Liver (tissue), 9 donors: ENCODE data around the gene MAVS. TPM values are rescaled to one million over a fixed set of nuclear protein-coding genes. Genes with fewer than 3 reads are reported as not detected.
A peak's percentile ranks its signal among the peaks of the same experiment; 100 is the strongest.

Experiments
- DNase-seq: peaks from one replicate; pipeline ENCODE4 v3.0.0-alpha.2; 2017; ENCODE audit warnings: low spot score
- H3K27ac ChIP-seq, 2 donors: one replicate each; pipeline ENCODE4 v1.7.0; 2013; ENCODE audit warnings: inconsistent platforms in 2 of 2, low read length in 2 of 2, control low read depth in 1 of 2, low read depth in 1 of 2, mild to moderate bottlenecking in 1 of 2
- H3K27me3 ChIP-seq, 4 donors: one replicate each; pipeline versions ENCODE4 v1.6.1 to v1.7.0; 2013; ENCODE audit warnings: low read length in 3 of 4, inconsistent platforms in 1 of 4, mild to moderate bottlenecking in 1 of 4, moderate library complexity in 1 of 4; ENCODE audit not compliant: control insufficient read depth in 4 of 4, insufficient read depth in 4 of 4
- H3K36me3 ChIP-seq, 4 donors: one replicate each; pipeline versions ENCODE4 v1.6.1 to v1.7.0; 2013; ENCODE audit warnings: low read length in 3 of 4, mild to moderate bottlenecking in 3 of 4, low read depth in 1 of 4, moderate library complexity in 1 of 4; ENCODE audit not compliant: control insufficient read depth in 4 of 4, insufficient read depth in 3 of 4
- H3K4me1 ChIP-seq, 4 donors: one replicate each; pipeline versions ENCODE4 v1.6.1 to v1.7.0; 2013; ENCODE audit warnings: low read length in 3 of 4, mild to moderate bottlenecking in 3 of 4, moderate library complexity in 1 of 4; ENCODE audit not compliant: control insufficient read depth in 4 of 4, insufficient read depth in 4 of 4
- H3K4me3 ChIP-seq, 3 donors: one replicate each; pipeline versions ENCODE4 v1.6.1 to v1.7.0; 2013; ENCODE audit warnings: low read length in 3 of 3, control low read depth in 1 of 3, low read depth in 1 of 3, mild to moderate bottlenecking in 1 of 3
- H3K9ac ChIP-seq, 2 donors: one replicate each; pipeline ENCODE4 v1.7.0; 2013; ENCODE audit warnings: low read length in 2 of 2, mild to moderate bottlenecking in 2 of 2, moderate library complexity in 2 of 2, control low read depth in 1 of 2, low read depth in 1 of 2
- H3K9me3 ChIP-seq, 4 donors: one replicate each; pipeline versions ENCODE4 v1.6.1 to v1.7.0; 2013; ENCODE audit warnings: low read length in 3 of 4; ENCODE audit not compliant: control insufficient read depth in 4 of 4
- ATF3 ChIP-seq: IDR thresholded peaks from 2 replicates; pipeline ENCODE4 v1.6.1; 2016; ENCODE audit warnings: antibody characterized with exemption
- CTCF ChIP-seq: fragments of 150-350 bp; IDR thresholded peaks from 2 replicates; pipeline ENCODE4 v1.5.1; 2017; ENCODE audit warnings: improper control_type of control experiment, low read depth, low read length; ENCODE audit not compliant: missing input control
- EGR1 ChIP-seq, 2 donors: IDR thresholded peaks; 2 replicates each; pipeline ENCODE4 v1.6.1; 2016 to 2018; ENCODE audit warnings: antibody characterized with exemption in 2 of 2, low read depth in 2 of 2
- FOXA1 ChIP-seq: IDR thresholded peaks from 2 replicates; pipeline ENCODE4 v1.6.1; 2016; ENCODE audit warnings: antibody characterized with exemption
- FOXA2 ChIP-seq: IDR thresholded peaks from 2 replicates; pipeline ENCODE4 v1.6.1; 2016; ENCODE audit warnings: antibody characterized with exemption
- GABPA ChIP-seq, 2 donors: IDR thresholded peaks in 1 of 2; conservative IDR thresholded peaks in 1 of 2; 2 replicates each; pipeline ENCODE4 v1.6.1; 2016; ENCODE audit warnings: antibody characterized with exemption in 2 of 2, mild to moderate bottlenecking in 1 of 2, moderate library complexity in 1 of 2
- HNF4A ChIP-seq, 2 donors: conservative IDR thresholded peaks; 2 replicates each; pipeline ENCODE4 v1.6.1; 2016; ENCODE audit warnings: antibody characterized with exemption in 2 of 2, mild to moderate bottlenecking in 2 of 2
- HNF4G ChIP-seq: IDR thresholded peaks from 2 replicates; pipeline ENCODE4 v1.6.1; 2016; ENCODE audit warnings: antibody characterized with exemption
- JUND ChIP-seq, 2 donors: IDR thresholded peaks; 2 replicates each; pipeline ENCODE4 v1.6.1; 2016; ENCODE audit warnings: antibody characterized with exemption in 2 of 2
- MAX ChIP-seq: IDR thresholded peaks from 2 replicates; pipeline ENCODE4 v1.6.1; 2016; ENCODE audit warnings: antibody characterized with exemption
- NR2F2 ChIP-seq: IDR thresholded peaks from 2 replicates; pipeline ENCODE4 v1.6.1; 2016; ENCODE audit warnings: antibody characterized with exemption
- RAD21 ChIP-seq, 2 donors: IDR thresholded peaks; 2 replicates each; pipeline ENCODE4 v1.6.1; 2016; ENCODE audit warnings: antibody characterized with exemption in 2 of 2, mild to moderate bottlenecking in 2 of 2
- REST ChIP-seq: IDR thresholded peaks from 2 replicates; pipeline ENCODE4 v1.6.1; 2016; ENCODE audit warnings: antibody characterized with exemption, mild to moderate bottlenecking
- RXRA ChIP-seq, 2 donors: IDR thresholded peaks; 2 replicates each; pipeline ENCODE4 v1.6.1; 2017 to 2018; ENCODE audit warnings: antibody characterized with exemption in 2 of 2, mild to moderate bottlenecking in 1 of 2
- SP1 ChIP-seq: IDR thresholded peaks from 2 replicates; pipeline ENCODE4 v1.6.1; 2018; ENCODE audit warnings: antibody characterized with exemption, mild to moderate bottlenecking
- TAF1 ChIP-seq: conservative IDR thresholded peaks from 2 replicates; pipeline ENCODE4 v1.6.1; 2016; ENCODE audit warnings: antibody characterized with exemption, mild to moderate bottlenecking
- YY1 ChIP-seq: IDR thresholded peaks from 2 replicates; pipeline ENCODE4 v1.6.1; 2016; ENCODE audit warnings: antibody characterized with exemption, mild to moderate bottlenecking
- ZBTB33 ChIP-seq: IDR thresholded peaks from 2 replicates; pipeline ENCODE4 v1.6.1; 2016; ENCODE audit warnings: antibody characterized with exemption
- WGBS: extraction: QIAGEN DNeasy Blood & Tissue Kit; methylation state at CpG from one replicate; pipeline ENCODE4 v1.1.7; 2013; 5-methylcytosine and 5-hydroxymethylcytosine counted together
- polyA plus RNA-seq, 2 donors: library from polyadenylated mRNA; stranded (reverse) in 1 of 2; unstranded in 1 of 2; fragments of 200-250 nt in 1 of 2; fragments of >200 nt in 1 of 2; fragmentation: Nextera tagmentation in 1 of 2; extraction: Ambion mirVana in 1 of 2; gene quantifications; one replicate each; pipeline versions ENCODE4 v1.2.1 to v1.2.3, GENCODE V29; 2013 to 2015
- total RNA-seq, 2 donors: library from RNA; depleted of rRNA; stranded (reverse); fragments of >200 nt; gene quantifications; one replicate each; pipeline ENCODE4 v1.2.3, GENCODE V29; 2014
- donor health status: healthy.
- donor health status: healthy.
- donor health status: healthy.
- donor health status: healthy.
- donor health status: healthy.

MAVS gene
- total and polyA plus RNA-seq, 4 donors = 4.7 to 20.9 (median 11.9) TPM

GRCh38 chr20:3888622-3889488 is 42.2 kb downstream of the MAVS start, which contains the start of gene PANK2 (continued):
- TF ChIP-seq CTCF (peak; percentile 35), RAD21 (IDR thresholded peaks at IDR 0.05) (peak; percentile 52 to 59), FOXA1 (no peak), GABPA (IDR thresholded peaks at IDR 0.05 in 1 of 2, conservative IDR thresholded peaks at IDR 0.05 in 1 of 2) (peak; percentile 62 to 90), RXRA (IDR thresholded peaks at IDR 0.05) (peak; percentile 44 to 79), HNF4A (conservative IDR thresholded peaks at IDR 0.05) (peak; percentile 59 to 70), EGR1 (IDR thresholded peaks at IDR 0.05; ENCODE audit: low read depth in 2 of 2) (peak; percentile 61 to 63), NR2F2 (peak; percentile 72), JUND (IDR thresholded peaks at IDR 0.05) (no peak)

- Histone ChIP-seq H3K27ac (peak overlapping the region; percentile 84 to 94), H3K9ac (peak overlapping the region; percentile 59 to 88), H3K4me3 (peak overlapping the region; percentile 83 to 97 (median 93)), H3K4me1 (peaks cover 5 to 53% (median 40%) of the 10 kb centered on the region in 4 donors), H3K9me3 (no peaks in the 10 kb centered on the region), H3K27me3 (no peaks in the 10 kb centered on the region), H3K36me3 (no peaks in the 10 kb centered on the region)
- WGBS = under 1% methylated on average over 68 of the region's 68 CpGs
- peak; percentile 62 for DNase-seq
- TF ChIP-seq JUND (IDR thresholded peaks at IDR 0.05) (no peak), RAD21 (IDR thresholded peaks at IDR 0.05) (no peak), MAX (no peak), GABPA (IDR thresholded peaks at IDR 0.05 in 1 of 2, conservative IDR thresholded peaks at IDR 0.05 in 1 of 2) (no peak), REST (no peak), SP1 (no peak), ZBTB33 (no peak), FOXA1 (no peak), CTCF (no peak), TAF1 (no peak), FOXA2 (no peak), NR2F2 (no peak), HNF4G (no peak), RXRA (IDR thresholded peaks at IDR 0.05) (no peak), ATF3 (no peak), YY1 (no peak)
Observed at GRCh38 chr20:3889489-3890397, 43.1 kb downstream of the MAVS start.
